Measurements from ENCODE around the gene NDST1. TPM values are rescaled to one million over a fixed set of nuclear protein-coding genes. Genes with fewer than 3 reads are reported as not detected.
"Not testable (repeated sequence)": the region's sequence is repeated elsewhere in the genome, so short reads cannot be mapped to it uniquely, and the experiment has no call there.

Gene NDST1
- total RNA-seq, result 1 to 10 TPM in 1 of 2 donors, under 1 TPM in 1; 0.87 to 4.5 TPM

GRCh38 chr5:150507474-150508276 lies at the start of gene NDST1:
TSS of gene NDST1 (plus strand) at chr5:150508131. CDS start at chr5:150521255, 13,124 bp downstream.
- ATAC-seq (no peak), DNase-seq (ENCODE audit: low spot score in 2 of 2) (no peak)
- peak within 1 kb of the TSS in 1 of 2 donors; percentile 33 for H3K27ac Mint-ChIP-seq
- H3K9me3 Mint-ChIP-seq, result no peaks in the 10 kb centered on the region
- H3K36me3 Mint-ChIP-seq, result no peaks in the 10 kb centered on the region

GRCh38 chr5:150458802-150459557 lies 49.0 kb upstream of the NDST1 start:
- Mint-ChIP-seq H3K9me3 (no peaks in the 10 kb centered on the region), H3K36me3 (peaks cover 0 to 7% of the 10 kb centered on the region in 2 donors), H3K27ac (peak overlapping the region in 1 of 2 donors; percentile 80)
- peak; percentile 85 to 94 for DNase-seq (ENCODE audit: low spot score in 2 of 2)
- ATAC-seq, result peak; percentile 95

- ATAC-seq (no peak), DNase-seq (ENCODE audit: low spot score in 2 of 2) (no peak)
- Mint-ChIP-seq H3K9me3 (no peaks in the 10 kb centered on the region), H3K36me3 (peaks cover 0 to 7% of the 10 kb centered on the region in 2 donors), H3K27ac (peak overlapping the region; percentile 24 to 31)
These were observed 47.1 kb upstream of the NDST1 start for GRCh38 chr5:150460781-150461180.

GRCh38 chr5:150461231-150461630 lies 46.7 kb upstream of the NDST1 start:
- Mint-ChIP-seq H3K9me3 (no peaks in the 10 kb centered on the region), H3K36me3 (peaks cover 0 to 7% of the 10 kb centered on the region in 2 donors), H3K27ac (peak overlapping the region in 1 of 2 donors; percentile 31)
- no peak for DNase-seq (ENCODE audit: low spot score in 2 of 2)
- no peak for ATAC-seq

- H3K9me3 Mint-ChIP-seq, result no peaks in the 10 kb centered on the region
- DNase-seq (ENCODE audit: low spot score in 2 of 2) (no peak), ATAC-seq (no peak)
- H3K36me3 Mint-ChIP-seq, result no peaks in the 10 kb centered on the region
- H3K27ac Mint-ChIP-seq, result no peak overlapping the region
These were observed 43.3 kb upstream of the NDST1 start for GRCh38 chr5:150464554-150465012.

GRCh38 chr5:150465927-150466326 lies 42.0 kb upstream of the NDST1 start:
- Mint-ChIP-seq H3K36me3 (no peaks in the 10 kb centered on the region), H3K9me3 (no peaks in the 10 kb centered on the region), H3K27ac (no peak overlapping the region)
- DNase-seq (ENCODE audit: low spot score in 2 of 2) (no peak), ATAC-seq (no peak)

- H3K27ac Mint-ChIP-seq, result no peak overlapping the region
- no peak for DNase-seq (ENCODE audit: low spot score in 2 of 2)
- H3K9me3 Mint-ChIP-seq, result no peaks in the 10 kb centered on the region
- H3K36me3 Mint-ChIP-seq, result no peaks in the 10 kb centered on the region
- no peak for ATAC-seq
These were observed 39.7 kb upstream of the NDST1 start for GRCh38 chr5:150468206-150468605.

- DNase-seq (ENCODE audit: low spot score in 2 of 2) (no peak), ATAC-seq (no peak)
- Mint-ChIP-seq H3K27ac (no peak overlapping the region), H3K9me3 (no peaks in the 10 kb centered on the region), H3K36me3 (no peaks in the 10 kb centered on the region)
These were observed 38.0 kb upstream of the NDST1 start for GRCh38 chr5:150469718-150470469.

- H3K36me3 Mint-ChIP-seq, result no peaks in the 10 kb centered on the region
- no peak for DNase-seq (ENCODE audit: low spot score in 2 of 2)
- no peak overlapping the region for H3K27ac Mint-ChIP-seq
- ATAC-seq, result no peak
- no peaks in the 10 kb centered on the region for H3K9me3 Mint-ChIP-seq
These were observed 34.1 kb upstream of the NDST1 start for GRCh38 chr5:150473673-150474358.

- H3K9me3 Mint-ChIP-seq; H3K36me3 Mint-ChIP-seq; DNase-seq (ENCODE audit: low spot score in 2 of 2); ATAC-seq: not testable (repeated sequence)
- H3K27ac Mint-ChIP-seq, result peak overlapping the region in 1 of 2 donors; percentile 22
These were observed 31.4 kb upstream of the NDST1 start for GRCh38 chr5:150476568-150476967.

GRCh38 chr5:150479416-150479815 lies 28.5 kb upstream of the NDST1 start:
- H3K27ac Mint-ChIP-seq, result no peak overlapping the region
- no peaks in the 10 kb centered on the region for H3K36me3 Mint-ChIP-seq
- no peak for DNase-seq (ENCODE audit: low spot score in 2 of 2)
- ATAC-seq, result no peak
- no peaks in the 10 kb centered on the region for H3K9me3 Mint-ChIP-seq

- no peaks in the 10 kb centered on the region for H3K36me3 Mint-ChIP-seq
- no peak for DNase-seq (ENCODE audit: low spot score in 2 of 2)
- no peak for ATAC-seq
- no peak overlapping the region for H3K27ac Mint-ChIP-seq
- H3K9me3 Mint-ChIP-seq, result no peaks in the 10 kb centered on the region
These were observed 26.3 kb upstream of the NDST1 start for GRCh38 chr5:150481708-150481965.

GRCh38 chr5:150481972-150482406 lies 25.9 kb upstream of the NDST1 start:
- Mint-ChIP-seq H3K9me3 (no peaks in the 10 kb centered on the region), H3K36me3 (no peaks in the 10 kb centered on the region), H3K27ac (no peak overlapping the region)
- ATAC-seq (no peak), DNase-seq (ENCODE audit: low spot score in 2 of 2) (no peak)

GRCh38 chr5:150484964-150485692 lies 22.8 kb upstream of the NDST1 start:
- Mint-ChIP-seq H3K36me3 (no peaks in the 10 kb centered on the region), H3K27ac (peak overlapping the region; percentile 46 to 89), H3K9me3 (no peaks in the 10 kb centered on the region)
- DNase-seq (ENCODE audit: low spot score in 2 of 2) (no peak), ATAC-seq (no peak)

GRCh38 chr5:150485693-150486401 lies 22.1 kb upstream of the NDST1 start:
- H3K27ac Mint-ChIP-seq, result no peak overlapping the region
- H3K9me3 Mint-ChIP-seq, result no peaks in the 10 kb centered on the region
- ATAC-seq (peak; percentile 10 to 69), DNase-seq (ENCODE audit: low spot score in 2 of 2) (peak in 1 of 2 donors; percentile 24)
- no peaks in the 10 kb centered on the region for H3K36me3 Mint-ChIP-seq
